HepG2 (cell line): ENCODE data around the gene OR52I1. TPM values are rescaled to one million over a fixed set of nuclear protein-coding genes. Genes with fewer than 3 reads are reported as not detected.

Experiments
- ATAC-seq: fragments of 200-7000 bp; cut with Tn5 transposase; 3 replicates; pipeline ENCODE4 v1.9.1; 2020; ENCODE audit warnings: mild to moderate bottlenecking, moderate library complexity
- BruUV-seq: library from RNA; stranded (reverse); fragments of 400-500 nt; replicated peaks from 2 replicates; lab custom pipeline; 2021; lab: Mats Ljungman, UMichigan
- CTCF ChIA-PET: fragments of 300-600 bp; formaldehyde crosslinking; extraction: SDS; loops from one replicate; lab custom pipeline; 2021; ENCODE audit warnings: low total read pairs, inconsistent platforms, low intra/inter-chr PET ratio; lab: Yijun Ruan, JAX
- POLR2A ChIA-PET: fragments of 350-600 bp; sonication (Branson Sonifier 250); formaldehyde crosslinking; loops from one replicate; lab custom pipeline; 2020; ENCODE audit warnings: antibody characterized with exemption, inconsistent platforms; lab: Yijun Ruan, JAX
- DNase-seq: peaks from one replicate; pipeline ENCODE4 v3.0.0-alpha.2; 2015; ENCODE audit warnings: low spot score
- FAIRE-seq: peaks from 3 replicates; lab custom pipeline; 2011; peaks lifted over from hg19 to GRCh38; lab: Jason Lieb, UNC
- H2AFZ ChIP-seq: one replicate; pipeline ENCODE4 v1.6.1; 2011; ENCODE audit warnings: low read length, inconsistent platforms
- H3K27ac ChIP-seq: fragments of 300-600 bp; 3 replicates; pipeline ENCODE4 v1.8.0; 2011; ENCODE audit warnings: mixed run types, mild to moderate bottlenecking, mixed read lengths, low read length, inconsistent platforms; ENCODE audit not compliant: insufficient read depth; ENCODE audit errors: extremely low read length
- H3K27me3 ChIP-seq, 2 experiments: fragments of 200-600 bp in 1 of 2; 2 replicates in 1 of 2; 3 replicates in 1 of 2; pipeline versions ENCODE4 v1.6.0 to v1.8.0; 2011; ENCODE audit warnings: low read length in 2 of 2, mild to moderate bottlenecking in 2 of 2, moderate library complexity in 2 of 2, inconsistent platforms in 1 of 2; ENCODE audit not compliant: insufficient read depth in 2 of 2, control insufficient read depth in 1 of 2
- H3K36me3 ChIP-seq, 2 experiments: fragments of 200-600 bp in 1 of 2; replicated peaks in 1 of 2; 2 replicates in 1 of 2; 3 replicates in 1 of 2; pipeline versions ENCODE4 v1.5.1 to v1.8.0; 2011; ENCODE audit warnings: low read length in 2 of 2, inconsistent platforms in 1 of 2; ENCODE audit not compliant: insufficient read depth in 2 of 2, control insufficient read depth in 1 of 2
- H3K4me1 ChIP-seq: 2 replicates; pipeline ENCODE4 v1.5.1; 2012; ENCODE audit warnings: low read length, inconsistent platforms; ENCODE audit not compliant: insufficient read depth
- H3K4me2 ChIP-seq: 2 replicates; pipeline ENCODE4 v1.6.0; 2011; ENCODE audit warnings: low read depth, low read length, inconsistent platforms
- H3K4me3 ChIP-seq, 3 experiments: fragments of 200-600 bp in 1 of 3; sonication (generic), shearing (Covaris generic) in 1 of 3; replicated peaks in 1 of 3; 2 replicates each; pipeline ENCODE4 v1.5.1; 2011 to 2016; ENCODE audit warnings: low read length in 3 of 3, inconsistent platforms in 2 of 3, low read depth in 2 of 3, mild to moderate bottlenecking in 2 of 3, control low read depth in 1 of 3, mixed read lengths in 1 of 3; ENCODE audit not compliant: insufficient read depth in 1 of 3
- H3K79me2 ChIP-seq: one replicate; pipeline ENCODE4 v1.6.1; 2011; ENCODE audit warnings: low read length, inconsistent platforms; ENCODE audit not compliant: insufficient read depth
- H3K9ac ChIP-seq: 2 replicates; pipeline ENCODE4 v1.6.0; 2011; ENCODE audit warnings: mild to moderate bottlenecking, low read depth, low read length, inconsistent platforms; ENCODE audit not compliant: insufficient read depth
- H3K9me3 ChIP-seq: 2 replicates; pipeline ENCODE4 v1.5.1; 2012; ENCODE audit warnings: mild to moderate bottlenecking, low read length
- H4K20me1 ChIP-seq: 2 replicates; pipeline ENCODE4 v1.6.0; 2011; ENCODE audit warnings: inconsistent platforms, mild to moderate bottlenecking, low read length, moderate library complexity; ENCODE audit not compliant: insufficient read depth
- GPBP1L1 ChIP-seq: sonication (generic); formaldehyde crosslinking; IDR thresholded peaks from 2 replicates; pipeline ENCODE4 v1.5.0; 2020; ENCODE audit warnings: mild to moderate bottlenecking, missing genetic modification reagents
- MXI1 ChIP-seq: IDR thresholded peaks from 3 replicates; pipeline ENCODE4 v1.6.1; 2012; ENCODE audit warnings: low read depth, low read length, inconsistent platforms, borderline replicate concordance
- POGZ ChIP-seq: sonication (generic); formaldehyde crosslinking; IDR thresholded peaks from 2 replicates; pipeline ENCODE4 v1.4.0; 2020; ENCODE audit warnings: mild to moderate bottlenecking, missing genetic modification reagents
- SOX6 ChIP-seq, 2 experiments: fragments of 450-650 bp in 1 of 2; sonication (generic) in 1 of 2; formaldehyde crosslinking in 1 of 2; IDR thresholded peaks; 2 replicates each; pipeline versions ENCODE4 v1.4.0 to v1.6.1; 2017 to 2020; ENCODE audit warnings: antibody characterized with exemption in 1 of 2, mild to moderate bottlenecking in 1 of 2, missing genetic modification reagents in 1 of 2
- TBL1XR1 ChIP-seq: fragments of 150-350 bp; IDR thresholded peaks from 2 replicates; pipeline ENCODE4 v1.6.1; 2014; ENCODE audit warnings: borderline replicate concordance, low read length; ENCODE audit not compliant: partially characterized antibody
- TCF12 ChIP-seq, 2 experiments: fragments of 450-650 bp in 1 of 2; sonication (generic) in 1 of 2; formaldehyde crosslinking in 1 of 2; IDR thresholded peaks; 2 replicates each; pipeline versions ENCODE4 v1.6.1 to v1.8.0; 2017 to 2022; ENCODE audit warnings: antibody characterized with exemption in 1 of 2, mild to moderate bottlenecking in 1 of 2, missing genetic modification reagents in 1 of 2, moderate library complexity in 1 of 2
- TEAD2 ChIP-seq: sonication (generic); formaldehyde crosslinking; IDR thresholded peaks from 2 replicates; pipeline ENCODE4 v1.9.0; 2021; ENCODE audit warnings: missing genetic modification reagents
- TOE1 ChIP-seq: sonication (generic); formaldehyde crosslinking; IDR thresholded peaks from 2 replicates; pipeline ENCODE4 v1.4.0; 2020; ENCODE audit warnings: mild to moderate bottlenecking, missing genetic modification reagents
- YEATS2 ChIP-seq: sonication (generic); formaldehyde crosslinking; IDR thresholded peaks from 2 replicates; pipeline ENCODE4 v1.4.0; 2020; ENCODE audit warnings: missing genetic modification reagents, borderline replicate concordance
- ZBTB14 ChIP-seq: sonication (generic); formaldehyde crosslinking; IDR thresholded peaks from 2 replicates; pipeline ENCODE4 v1.4.0; 2020; ENCODE audit warnings: missing genetic modification reagents
- ZFP62 ChIP-seq: sonication (generic); formaldehyde crosslinking; IDR thresholded peaks from 2 replicates; pipeline ENCODE4 v1.4.0; 2020; ENCODE audit warnings: missing genetic modification reagents
- ZNF180 ChIP-seq: sonication (generic); formaldehyde crosslinking; IDR thresholded peaks from 2 replicates; pipeline ENCODE4 v1.4.0; 2020; ENCODE audit warnings: low read depth, missing genetic modification reagents, borderline replicate concordance
- ZNF615 ChIP-seq: sonication (generic); formaldehyde crosslinking; IDR thresholded peaks from 2 replicates; pipeline ENCODE4 v1.5.0; 2020; ENCODE audit warnings: mild to moderate bottlenecking, missing genetic modification reagents, borderline replicate concordance
- ZSCAN20 ChIP-seq: sonication (generic); formaldehyde crosslinking; IDR thresholded peaks from 2 replicates; pipeline ENCODE4 v1.4.0; 2020; ENCODE audit warnings: missing genetic modification reagents, mild to moderate bottlenecking, borderline replicate concordance
- WGBS: methylation state at CpG from one replicate; pipeline ENCODE4 v1.1.6; 2017; ENCODE audit warnings: low lambda C conversion rate; 5-methylcytosine and 5-hydroxymethylcytosine counted together
- in situ Hi-C: cut with HindIII; loops from 2 replicates; pipeline ENCODE4 v1.10.0; 2017; ENCODE audit warnings: low pct_unique_long_range_greater_than_20kb; ENCODE audit not compliant: extremely low pct_ligation_motif_present
- intact Hi-C: fragments of 100-400 bp; cut with micrococcal nuclease; formaldehyde crosslinking; loops from one replicate; pipeline ENCODE4 v1.10.0; 2022; ENCODE audit not compliant: unreplicated experiment
- polyA plus RNA-seq, 8 experiments: library from polyadenylated mRNA; depleted of rRNA in 3 of 8; stranded (reverse) in 7 of 8; unstranded in 1 of 8; fragments of >200 nt; fragmentation: Illumina TruSeq in 4 of 8; extraction: Trizol in 4 of 8; gene quantifications; 2 replicates each; pipeline versions ENCODE4 v1.2.1 to v1.2.3, GENCODE V29; 2011 to 2016; ENCODE audit warnings: low read depth in 4 of 8, missing spikeins in 1 of 8, mixed read lengths in 1 of 8; ENCODE audit not compliant: insufficient read depth in 1 of 8
- total RNA-seq, 5 experiments: library from RNA; depleted of rRNA; stranded (reverse); fragments of >200 nt; fragmentation: Illumina TruSeq; extraction: Trizol; gene quantifications; 2 replicates each; pipeline ENCODE4 v1.2.3, GENCODE V29; 2016; ENCODE audit warnings: low read depth in 1 of 5
- TF ChIP-seq, protein P1 (sequence below): sonication (generic); formaldehyde crosslinking; conservative IDR thresholded peaks from 2 replicates; pipeline ENCODE4 v1.4.0; 2020; ENCODE audit warnings: missing genetic modification reagents
- TF ChIP-seq, protein P2 (sequence below): sonication (generic); formaldehyde crosslinking; IDR thresholded peaks from 2 replicates; pipeline ENCODE4 v1.4.0; 2020; ENCODE audit warnings: mild to moderate bottlenecking, missing genetic modification reagents

Gene OR52I1
- total and polyA plus RNA-seq, 2 of the 13 experiments (the other 11 are each of a cell fraction or from before 2014, with no cell fraction given), result not detected

GRCh38 chr11:4606231-4607015 lies 12.6 kb downstream of the OR52I1 start:
- DNase-seq (no peak), ATAC-seq (no peak), FAIRE-seq (no peak)
- no peaks in the 10 kb centered on the region for H3K4me1 ChIP-seq
- H3K79me2 ChIP-seq, result no peaks in the 10 kb centered on the region
- H2AFZ ChIP-seq, result no peak overlapping the region
- no TSS peak for BruUV-seq
- H3K27ac ChIP-seq, result no peak overlapping the region
- ChIA-PET POLR2A (no interaction called here), CTCF (no interaction called here)
- H3K27me3 ChIP-seq, result peaks cover 0 to 32% of the 10 kb centered on the region in 2 experiments; a peak in 1 of 5 replicates
- H3K9me3 ChIP-seq, result no peaks in the 10 kb centered on the region
- H3K4me3 ChIP-seq, result no peak overlapping the region
- TF ChIP-seq ZSCAN20, result no peak
- TF ChIP-seq, protein P1, sequence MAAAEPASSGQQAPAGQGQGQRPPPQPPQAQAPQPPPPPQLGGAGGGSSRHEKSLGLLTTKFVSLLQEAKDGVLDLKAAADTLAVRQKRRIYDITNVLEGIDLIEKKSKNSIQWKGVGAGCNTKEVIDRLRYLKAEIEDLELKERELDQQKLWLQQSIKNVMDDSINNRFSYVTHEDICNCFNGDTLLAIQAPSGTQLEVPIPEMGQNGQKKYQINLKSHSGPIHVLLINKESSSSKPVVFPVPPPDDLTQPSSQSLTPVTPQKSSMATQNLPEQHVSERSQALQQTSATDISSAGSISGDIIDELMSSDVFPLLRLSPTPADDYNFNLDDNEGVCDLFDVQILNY, result no peak
- no peak for TF ChIP-seq TOE1 (CRISPR knock-in tag)
- TF ChIP-seq YEATS2 (CRISPR knock-in tag), result no peak
- no peak for TF ChIP-seq GPBP1L1 (CRISPR knock-in tag)
- no peak for TF ChIP-seq TCF12 (IDR thresholded peaks at IDR 0.05)
- TF ChIP-seq TCF12 (CRISPR knock-in tag; IDR thresholded peaks at IDR 0.05), result no peak
- no peak for TF ChIP-seq MXI1
- no peak for TF ChIP-seq ZNF180 (CRISPR knock-in tag)
- TF ChIP-seq ZBTB14 (CRISPR knock-in tag), result no peak
- TF ChIP-seq, protein P2, sequence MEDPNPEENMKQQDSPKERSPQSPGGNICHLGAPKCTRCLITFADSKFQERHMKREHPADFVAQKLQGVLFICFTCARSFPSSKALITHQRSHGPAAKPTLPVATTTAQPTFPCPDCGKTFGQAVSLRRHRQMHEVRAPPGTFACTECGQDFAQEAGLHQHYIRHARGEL (CRISPR knock-in tag), result no peak
- TF ChIP-seq SOX6 (IDR thresholded peaks at IDR 0.05), result no peak
- TF ChIP-seq SOX6 (CRISPR knock-in tag; IDR thresholded peaks at IDR 0.05), result no peak
- TF ChIP-seq TBL1XR1, result no peak
- no peak for TF ChIP-seq POGZ (CRISPR knock-in tag)
- no peak for TF ChIP-seq ZFP62
- TF ChIP-seq ZNF615 (CRISPR knock-in tag), result no peak
- TF ChIP-seq TEAD2 (CRISPR knock-in tag), result no peak
- in situ Hi-C loops (no loop called here), intact Hi-C loops (no loop called here)
- no peak overlapping the region for H3K9ac ChIP-seq
- H3K4me2 ChIP-seq, result no peak overlapping the region
- H4K20me1 ChIP-seq, result no peaks in the 10 kb centered on the region
- 0% methylated on average over 1 of the region's 1 CpG for WGBS
- H3K36me3 ChIP-seq, result no peaks in the 10 kb centered on the region
